ENCODE measurements around the gene MATCAP1. TPM values are rescaled to one million over a fixed set of nuclear protein-coding genes. Genes with fewer than 3 reads are reported as not detected.

Gene MATCAP1
- total RNA-seq, 4 donors from 2014 or later: 2.5 to 7.7 (median 4.5) TPM

GRCh38 chr16:67129422-67129821 is 54.3 kb downstream of the MATCAP1 start:
- Histone ChIP-seq H3K27me3 (no peaks in the 10 kb centered on the region), H3K27ac (peak overlapping the region in 2 of 4 donors; percentile 60 to 80), H3K36me3 (peaks cover 0 to 36% of the 10 kb centered on the region in 2 donors), H3K4me1 (peaks cover 24 to 36% of the 10 kb centered on the region in 2 donors), H3K4me3 (no peak overlapping the region), H3K9me3 (no peaks in the 10 kb centered on the region)
- ATAC-seq: no peak
- intact Hi-C loops (cut with DNase I; ENCODE audit: low total_unique reads): no loop called here
- TF ChIP-seq, protein P1, sequence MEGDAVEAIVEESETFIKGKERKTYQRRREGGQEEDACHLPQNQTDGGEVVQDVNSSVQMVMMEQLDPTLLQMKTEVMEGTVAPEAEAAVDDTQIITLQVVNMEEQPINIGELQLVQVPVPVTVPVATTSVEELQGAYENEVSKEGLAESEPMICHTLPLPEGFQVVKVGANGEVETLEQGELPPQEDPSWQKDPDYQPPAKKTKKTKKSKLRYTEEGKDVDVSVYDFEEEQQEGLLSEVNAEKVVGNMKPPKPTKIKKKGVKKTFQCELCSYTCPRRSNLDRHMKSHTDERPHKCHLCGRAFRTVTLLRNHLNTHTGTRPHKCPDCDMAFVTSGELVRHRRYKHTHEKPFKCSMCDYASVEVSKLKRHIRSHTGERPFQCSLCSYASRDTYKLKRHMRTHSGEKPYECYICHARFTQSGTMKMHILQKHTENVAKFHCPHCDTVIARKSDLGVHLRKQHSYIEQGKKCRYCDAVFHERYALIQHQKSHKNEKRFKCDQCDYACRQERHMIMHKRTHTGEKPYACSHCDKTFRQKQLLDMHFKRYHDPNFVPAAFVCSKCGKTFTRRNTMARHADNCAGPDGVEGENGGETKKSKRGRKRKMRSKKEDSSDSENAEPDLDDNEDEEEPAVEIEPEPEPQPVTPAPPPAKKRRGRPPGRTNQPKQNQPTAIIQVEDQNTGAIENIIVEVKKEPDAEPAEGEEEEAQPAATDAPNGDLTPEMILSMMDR (IDR thresholded peaks at IDR 0.05 in 4 of 5, conservative IDR thresholded peaks at IDR 0.05 in 1 of 5): no peak
- no peak for TF ChIP-seq POLR2A (IDR thresholded peaks at IDR 0.05)
- no peak for DNase-seq
- in situ Hi-C loops (cut with MboI; ENCODE audit: low sequenced_read_pairs in 4 of 4): no loop called here

DNA sequence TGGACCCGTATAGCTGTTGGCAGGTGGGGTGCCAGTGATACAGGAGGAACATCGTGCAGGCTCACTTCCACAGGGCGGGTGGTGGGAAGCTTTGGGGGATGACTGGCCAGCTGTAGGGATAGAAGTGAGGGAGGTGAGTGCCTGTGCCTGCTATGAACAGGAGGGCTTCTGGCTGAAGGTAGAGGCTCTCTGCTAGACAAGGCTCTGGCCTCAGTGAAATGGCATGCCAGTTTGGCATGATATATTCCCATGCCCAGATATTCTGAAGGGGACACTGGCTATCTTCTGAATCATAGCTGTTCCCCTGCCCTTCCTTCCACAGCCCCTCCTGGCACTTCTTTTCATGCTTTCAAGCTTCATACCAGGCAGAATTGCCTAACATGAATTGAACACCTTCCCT is 54.9 kb downstream of the MATCAP1 start:
- Histone ChIP-seq H3K27ac (peak overlapping the region; percentile 57 to 80 (median 64)), H3K9me3 (no peaks in the 10 kb centered on the region), H3K27me3 (no peaks in the 10 kb centered on the region), H3K4me1 (peaks cover 24 to 41% of the 10 kb centered on the region in 2 donors), H3K36me3 (peaks cover 0 to 36% of the 10 kb centered on the region in 2 donors), H3K4me3 (no peak overlapping the region)
- in situ Hi-C loops (cut with MboI; ENCODE audit: low sequenced_read_pairs in 4 of 4): no loop called here
- intact Hi-C loops (cut with DNase I; ENCODE audit: low total_unique reads): no loop called here
- TF ChIP-seq, protein P1 (IDR thresholded peaks at IDR 0.05 in 4 of 5, conservative IDR thresholded peaks at IDR 0.05 in 1 of 5): no peak
- no peak for TF ChIP-seq POLR2A (IDR thresholded peaks at IDR 0.05)
- ATAC-seq: no peak
- no peak for DNase-seq

DNA sequence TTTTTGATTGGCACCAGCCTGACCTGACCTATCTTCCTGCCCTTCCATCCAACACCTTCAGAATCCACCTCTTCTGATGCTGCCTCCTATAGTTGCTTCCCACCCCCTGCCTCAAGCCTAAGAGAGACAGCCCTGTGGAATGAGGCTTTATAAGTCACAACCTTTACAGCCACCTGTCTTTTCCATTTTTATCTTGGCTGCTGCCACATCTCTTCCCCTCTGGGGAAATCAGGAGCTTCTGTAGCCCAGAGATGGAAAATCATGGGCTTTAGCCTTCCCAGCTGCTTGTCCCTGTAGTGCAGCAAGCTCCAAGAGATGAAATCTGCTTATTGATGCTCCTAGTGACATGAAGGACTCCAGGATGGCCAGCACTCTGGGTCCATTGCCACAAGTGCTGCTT is 55.3 kb downstream of the MATCAP1 start:
- in situ Hi-C loops (cut with MboI; ENCODE audit: low sequenced_read_pairs in 4 of 4) (no loop called here), intact Hi-C loops (cut with DNase I; ENCODE audit: low total_unique reads) (no loop called here)
- peak overlapping the region; percentile 57 to 80 (median 64) for H3K27ac ChIP-seq
- peaks cover 0 to 32% of the 10 kb centered on the region in 2 donors for H3K36me3 ChIP-seq
- ATAC-seq: peak; percentile 52 to 66
- TF ChIP-seq POLR2A (IDR thresholded peaks at IDR 0.05): peak in 1 of 2 donors; percentile 16
- TF ChIP-seq, protein P1 (IDR thresholded peaks at IDR 0.05 in 4 of 5, conservative IDR thresholded peaks at IDR 0.05 in 1 of 5): no peak
- peaks cover 24 to 43% of the 10 kb centered on the region in 2 donors for H3K4me1 ChIP-seq
- H3K9me3 ChIP-seq: no peaks in the 10 kb centered on the region
- H3K4me3 ChIP-seq: no peak overlapping the region
- H3K27me3 ChIP-seq: no peaks in the 10 kb centered on the region
- DNase-seq: no peak

MicroRNAs encoded within 50 kb of the gene (microRNA counts, 767-probe panel; counts per million panel counts)
- 356 to 448 counts per million in 2 donors for microRNA hsa-miR-328

Small RNAs within 50 kb of the gene (microRNA-seq; reads per million reads assigned to microRNA genes)
- 237 to 292 reads per million in 2 donors for gene MIR328 (ENCODE audit: borderline replicate concordance in 2 of 2)

Other genes starting within 250 kb of the MATCAP1 start
- gene CIAO2B, start 249.6 kb downstream of the MATCAP1 start, total RNA-seq: 100 to 1,000 TPM; 189 to 338 (median 264) TPM
- gene CES2, start 248.4 kb downstream of the MATCAP1 start, total RNA-seq: 10 to 100 TPM; 25.6 to 48.2 (median 37.7) TPM
- 10 to 100 TPM; 10.3 to 30.3 (median 12.9) TPM for gene CES3, start 222.7 kb downstream of the MATCAP1 start, total RNA-seq
- 10 to 100 TPM; 12.0 to 82.7 (median 17.4) TPM for gene CES4A, start 195.4 kb downstream of the MATCAP1 start, total RNA-seq
- gene CBFB, start 154.8 kb downstream of the MATCAP1 start, total RNA-seq: 100 to 1,000 TPM in 2 of 4 donors, 10 to 100 TPM in 2; 38.9 to 105 (median 96.5) TPM
- 10 to 100 TPM; 23.3 to 63.4 (median 48.9) TPM for gene PHAF1, start 74.0 kb downstream of the MATCAP1 start, total RNA-seq
- 1 to 10 TPM; 1.5 to 3.1 (median 2.6) TPM for gene B3GNT9, start 33.0 kb downstream of the MATCAP1 start, total RNA-seq
- gene TRADD, start 24.1 kb downstream of the MATCAP1 start, total RNA-seq: 10 to 100 TPM in 2 of 4 donors, 1 to 10 TPM in 2; 8.8 to 15.3 (median 10.1) TPM
- gene FBXL8, start 24.0 kb downstream of the MATCAP1 start, total RNA-seq: 10 to 100 TPM in 3 of 4 donors, 1 to 10 TPM in 1; 7.0 to 16.3 (median 14.3) TPM
- gene HSF4, start 19.2 kb downstream of the MATCAP1 start, total RNA-seq: 100 to 1,000 TPM in 1 of 4 donors, 10 to 100 TPM in 2, 1 to 10 TPM in 1; 9.0 to 111 (median 29.7) TPM
- 100 to 1,000 TPM in 3 of 4 donors, 10 to 100 TPM in 1; 77.5 to 231 (median 173) TPM for gene NOL3, start 13.4 kb downstream of the MATCAP1 start, total RNA-seq
- gene EXOC3L1, start 6.2 kb upstream of the MATCAP1 start, total RNA-seq: 1 to 10 TPM in 1 of 4 donors, under 1 TPM in 3; 0.20 to 2.3 (median 0.88) TPM
- gene E2F4, start 8.2 kb upstream of the MATCAP1 start, total RNA-seq: 100 to 1,000 TPM in 1 of 4 donors, 10 to 100 TPM in 3; 67.8 to 114 (median 96.5) TPM
- gene ELMO3, start 15.2 kb upstream of the MATCAP1 start, total RNA-seq: under 1 TPM; 0.09 to 0.55 (median 0.29) TPM
- 10 to 100 TPM; 14.7 to 35.8 (median 29.2) TPM for gene TMEM208, start 43.2 kb upstream of the MATCAP1 start, total RNA-seq
- gene FHOD1, start 63.5 kb upstream of the MATCAP1 start, total RNA-seq: 10 to 100 TPM; 26.3 to 65.3 (median 52.4) TPM
- 1 to 10 TPM in 3 of 4 donors, under 1 TPM in 1; 0.61 to 2.0 (median 1.2) TPM for gene SLC9A5, start 65.0 kb upstream of the MATCAP1 start, total RNA-seq
- gene PLEKHG4, start 95.6 kb upstream of the MATCAP1 start, total RNA-seq: 10 to 100 TPM in 1 of 4 donors, 1 to 10 TPM in 3; 1.1 to 16.5 (median 2.6) TPM
- not detected for gene KCTD19, start 142.8 kb upstream of the MATCAP1 start, total RNA-seq
- not detected for gene LRRC36, start 142.9 kb upstream of the MATCAP1 start, total RNA-seq
- gene TPPP3, start 209.5 kb upstream of the MATCAP1 start, total RNA-seq: 10 to 100 TPM in 2 of 4 donors, 1 to 10 TPM in 2; 2.2 to 31.9 (median 7.1) TPM
- 10 to 100 TPM in 1 of 4 donors, 1 to 10 TPM in 3; 4.4 to 11.0 (median 8.9) TPM for gene ZDHHC1, start 232.5 kb upstream of the MATCAP1 start, total RNA-seq
- gene HSD11B2, start 247.2 kb upstream of the MATCAP1 start, total RNA-seq: 1 to 10 TPM in 2 of 4 donors, not detected in 2; 2.3 to 4.1 TPM

All from gastrocnemius medialis (tissue), 4 donors.